GM23338 (cell line): ENCODE data around the gene NDUFB6. TPM values are rescaled to one million over a fixed set of nuclear protein-coding genes. Genes with fewer than 3 reads are reported as not detected.
"Not testable (repeated sequence)": the region's sequence is repeated elsewhere in the genome, so short reads cannot be mapped to it uniquely, and the experiment has no call there.

Source experiments
- ATAC-seq: fragments of 200-7000 bp; cut with Tn5 transposase; 3 replicates; pipeline ENCODE4 v1.9.1; 2020
- DNase-seq: peaks from one replicate; pipeline ENCODE4 v3.0.0-alpha.2; 2015; ENCODE audit warnings: low spot score
- H2AFZ ChIP-seq: fragments of 200-600 bp; sonication (generic); 2 replicates; pipeline ENCODE4 v1.8.0; 2016; ENCODE audit warnings: antibody characterized with exemption, mild to moderate bottlenecking, moderate library complexity
- H3F3A ChIP-seq: fragments of 200-600 bp; sonication (generic); replicated peaks from 2 replicates; pipeline ENCODE4 v1.8.0; 2017; ENCODE audit warnings: antibody characterized with exemption, mixed run types, low read depth
- H3K27ac ChIP-seq: fragments of 200-600 bp; sonication (generic); 2 replicates; pipeline ENCODE4 v1.6.1; 2016; ENCODE audit warnings: low read depth
- H3K27me3 ChIP-seq: fragments of 200-600 bp; sonication (generic); 2 replicates; pipeline ENCODE4 v1.8.0; 2016; ENCODE audit warnings: mild to moderate bottlenecking, mixed run types, moderate library complexity; ENCODE audit not compliant: insufficient read depth
- H3K36me3 ChIP-seq: fragments of 200-600 bp; sonication (generic); 2 replicates; pipeline ENCODE4 v1.8.0; 2016; ENCODE audit warnings: mild to moderate bottlenecking; ENCODE audit not compliant: insufficient read depth
- H3K4me1 ChIP-seq: fragments of 200-600 bp; sonication (generic); 2 replicates; pipeline ENCODE4 v1.8.0; 2016; ENCODE audit warnings: mild to moderate bottlenecking, moderate library complexity; ENCODE audit not compliant: insufficient read depth
- H3K4me2 ChIP-seq: fragments of 200-600 bp; sonication (generic); 2 replicates; pipeline ENCODE4 v1.7.1; 2017; ENCODE audit warnings: mixed run types
- H3K4me3 ChIP-seq: fragments of 200-600 bp; sonication (generic); 2 replicates; pipeline ENCODE4 v1.6.1; 2016; ENCODE audit warnings: mixed run types
- H3K79me2 ChIP-seq: fragments of 200-600 bp; sonication (generic); replicated peaks from 2 replicates; pipeline ENCODE4 v1.8.0; 2017; ENCODE audit warnings: mild to moderate bottlenecking; ENCODE audit not compliant: insufficient read depth
- H3K9me2 ChIP-seq: fragments of 200-600 bp; sonication (generic); 2 replicates; pipeline ENCODE4 v1.8.0; 2017; ENCODE audit not compliant: insufficient read depth
- H4K20me1 ChIP-seq: fragments of 200-600 bp; sonication (generic); replicated peaks from 2 replicates; pipeline ENCODE4 v1.8.0; 2017; ENCODE audit warnings: mild to moderate bottlenecking; ENCODE audit not compliant: insufficient read depth
- H3K27ac Mint-ChIP-seq: 2 replicates; pipeline ENCODE4 v1.8.0; 2020; ENCODE audit warnings: inconsistent platforms, mild to moderate bottlenecking, moderate library complexity, mixed read lengths
- H3K27me3 Mint-ChIP-seq: 3 replicates; pipeline ENCODE4 v1.8.0; 2022; ENCODE audit warnings: low read depth, mild to moderate bottlenecking, moderate library complexity, mixed read lengths, inconsistent platforms; ENCODE audit not compliant: insufficient read depth, poor library complexity
- H3K36me3 Mint-ChIP-seq: 3 replicates; pipeline ENCODE4 v1.8.0; 2021; ENCODE audit warnings: low read depth, mild to moderate bottlenecking, inconsistent platforms, moderate library complexity, mixed read lengths
- H3K4me1 Mint-ChIP-seq: 3 replicates; pipeline ENCODE4 v1.8.0; 2020; ENCODE audit warnings: mild to moderate bottlenecking, inconsistent platforms, mixed read lengths
- H3K4me3 Mint-ChIP-seq: 3 replicates; pipeline ENCODE4 v1.8.0; 2021; ENCODE audit warnings: moderate library complexity, mild to moderate bottlenecking, inconsistent platforms, mixed read lengths
- H3K9me3 Mint-ChIP-seq: 3 replicates; pipeline ENCODE4 v1.8.0; 2020; ENCODE audit warnings: moderate library complexity, mild to moderate bottlenecking, inconsistent platforms, mixed read lengths
- CREB1 ChIP-seq: fragments of 250-450 bp; sonication (Bioruptor Pico); IDR thresholded peaks from 2 replicates; pipeline ENCODE4 v1.5.0; 2020; ENCODE audit warnings: low read depth, mild to moderate bottlenecking, moderate library complexity
- EZH2 ChIP-seq: fragments of 200-600 bp; sonication (generic); IDR thresholded peaks from one replicate; pipeline ENCODE4 v1.8.0; 2017; ENCODE audit warnings: antibody characterized with exemption, mild to moderate bottlenecking, low read depth; ENCODE audit not compliant: unreplicated experiment
- EZH2phosphoT487 ChIP-seq: fragments of 200-600 bp; sonication (generic); IDR thresholded peaks from one replicate; pipeline ENCODE4 v1.8.1; 2018; ENCODE audit warnings: antibody characterized with exemption; ENCODE audit not compliant: unreplicated experiment
- JUNB ChIP-seq: IDR thresholded peaks from one replicate; pipeline ENCODE4 v1.6.1; 2016; ENCODE audit warnings: antibody characterized with exemption; ENCODE audit not compliant: unreplicated experiment
- NANOG ChIP-seq: IDR thresholded peaks from 2 replicates; pipeline ENCODE4 v1.6.1; 2016; ENCODE audit warnings: antibody characterized with exemption, borderline replicate concordance
- REST ChIP-seq: IDR thresholded peaks from one replicate; pipeline ENCODE4 v1.6.1; 2018; ENCODE audit warnings: antibody characterized with exemption; ENCODE audit not compliant: unreplicated experiment
- STAT1 ChIP-seq: IDR thresholded peaks from one replicate; pipeline ENCODE4 v1.6.1; 2016; ENCODE audit warnings: antibody characterized with exemption; ENCODE audit not compliant: unreplicated experiment
- ZNF114 ChIP-seq: fragments of 250-450 bp; sonication (Bioruptor Pico); IDR thresholded peaks from 2 replicates; pipeline ENCODE4 v1.5.0; 2020; ENCODE audit warnings: mild to moderate bottlenecking, moderate library complexity
- polyA plus RNA-seq: library from polyadenylated mRNA; unstranded; fragments of >200 nt; fragmentation: Nextera tagmentation; extraction: Ambion mirVana; gene quantifications from 2 replicates; pipeline ENCODE4 v1.2.1, GENCODE V29; 2016
- total RNA-seq: library from RNA; depleted of rRNA; stranded (reverse); fragments of >200 nt; shearing (Covaris generic); gene quantifications from 2 replicates; pipeline ENCODE4 v1.2.3, GENCODE V29; 2014
- TF ChIP-seq, protein P1 (sequence below): fragments of 250-450 bp; sonication (Bioruptor Pico); IDR thresholded peaks from 2 replicates; pipeline ENCODE4 v1.5.0; 2020; ENCODE audit warnings: mild to moderate bottlenecking, moderate library complexity

Gene NDUFB6
- total and polyA plus RNA-seq, 2 experiments from 2014 or later = 56.5 to 231 TPM

GRCh38 chr9:32524892-32525708 lies 47.9 kb downstream of the NDUFB6 start (continued):
- TF ChIP-seq, protein P1, sequence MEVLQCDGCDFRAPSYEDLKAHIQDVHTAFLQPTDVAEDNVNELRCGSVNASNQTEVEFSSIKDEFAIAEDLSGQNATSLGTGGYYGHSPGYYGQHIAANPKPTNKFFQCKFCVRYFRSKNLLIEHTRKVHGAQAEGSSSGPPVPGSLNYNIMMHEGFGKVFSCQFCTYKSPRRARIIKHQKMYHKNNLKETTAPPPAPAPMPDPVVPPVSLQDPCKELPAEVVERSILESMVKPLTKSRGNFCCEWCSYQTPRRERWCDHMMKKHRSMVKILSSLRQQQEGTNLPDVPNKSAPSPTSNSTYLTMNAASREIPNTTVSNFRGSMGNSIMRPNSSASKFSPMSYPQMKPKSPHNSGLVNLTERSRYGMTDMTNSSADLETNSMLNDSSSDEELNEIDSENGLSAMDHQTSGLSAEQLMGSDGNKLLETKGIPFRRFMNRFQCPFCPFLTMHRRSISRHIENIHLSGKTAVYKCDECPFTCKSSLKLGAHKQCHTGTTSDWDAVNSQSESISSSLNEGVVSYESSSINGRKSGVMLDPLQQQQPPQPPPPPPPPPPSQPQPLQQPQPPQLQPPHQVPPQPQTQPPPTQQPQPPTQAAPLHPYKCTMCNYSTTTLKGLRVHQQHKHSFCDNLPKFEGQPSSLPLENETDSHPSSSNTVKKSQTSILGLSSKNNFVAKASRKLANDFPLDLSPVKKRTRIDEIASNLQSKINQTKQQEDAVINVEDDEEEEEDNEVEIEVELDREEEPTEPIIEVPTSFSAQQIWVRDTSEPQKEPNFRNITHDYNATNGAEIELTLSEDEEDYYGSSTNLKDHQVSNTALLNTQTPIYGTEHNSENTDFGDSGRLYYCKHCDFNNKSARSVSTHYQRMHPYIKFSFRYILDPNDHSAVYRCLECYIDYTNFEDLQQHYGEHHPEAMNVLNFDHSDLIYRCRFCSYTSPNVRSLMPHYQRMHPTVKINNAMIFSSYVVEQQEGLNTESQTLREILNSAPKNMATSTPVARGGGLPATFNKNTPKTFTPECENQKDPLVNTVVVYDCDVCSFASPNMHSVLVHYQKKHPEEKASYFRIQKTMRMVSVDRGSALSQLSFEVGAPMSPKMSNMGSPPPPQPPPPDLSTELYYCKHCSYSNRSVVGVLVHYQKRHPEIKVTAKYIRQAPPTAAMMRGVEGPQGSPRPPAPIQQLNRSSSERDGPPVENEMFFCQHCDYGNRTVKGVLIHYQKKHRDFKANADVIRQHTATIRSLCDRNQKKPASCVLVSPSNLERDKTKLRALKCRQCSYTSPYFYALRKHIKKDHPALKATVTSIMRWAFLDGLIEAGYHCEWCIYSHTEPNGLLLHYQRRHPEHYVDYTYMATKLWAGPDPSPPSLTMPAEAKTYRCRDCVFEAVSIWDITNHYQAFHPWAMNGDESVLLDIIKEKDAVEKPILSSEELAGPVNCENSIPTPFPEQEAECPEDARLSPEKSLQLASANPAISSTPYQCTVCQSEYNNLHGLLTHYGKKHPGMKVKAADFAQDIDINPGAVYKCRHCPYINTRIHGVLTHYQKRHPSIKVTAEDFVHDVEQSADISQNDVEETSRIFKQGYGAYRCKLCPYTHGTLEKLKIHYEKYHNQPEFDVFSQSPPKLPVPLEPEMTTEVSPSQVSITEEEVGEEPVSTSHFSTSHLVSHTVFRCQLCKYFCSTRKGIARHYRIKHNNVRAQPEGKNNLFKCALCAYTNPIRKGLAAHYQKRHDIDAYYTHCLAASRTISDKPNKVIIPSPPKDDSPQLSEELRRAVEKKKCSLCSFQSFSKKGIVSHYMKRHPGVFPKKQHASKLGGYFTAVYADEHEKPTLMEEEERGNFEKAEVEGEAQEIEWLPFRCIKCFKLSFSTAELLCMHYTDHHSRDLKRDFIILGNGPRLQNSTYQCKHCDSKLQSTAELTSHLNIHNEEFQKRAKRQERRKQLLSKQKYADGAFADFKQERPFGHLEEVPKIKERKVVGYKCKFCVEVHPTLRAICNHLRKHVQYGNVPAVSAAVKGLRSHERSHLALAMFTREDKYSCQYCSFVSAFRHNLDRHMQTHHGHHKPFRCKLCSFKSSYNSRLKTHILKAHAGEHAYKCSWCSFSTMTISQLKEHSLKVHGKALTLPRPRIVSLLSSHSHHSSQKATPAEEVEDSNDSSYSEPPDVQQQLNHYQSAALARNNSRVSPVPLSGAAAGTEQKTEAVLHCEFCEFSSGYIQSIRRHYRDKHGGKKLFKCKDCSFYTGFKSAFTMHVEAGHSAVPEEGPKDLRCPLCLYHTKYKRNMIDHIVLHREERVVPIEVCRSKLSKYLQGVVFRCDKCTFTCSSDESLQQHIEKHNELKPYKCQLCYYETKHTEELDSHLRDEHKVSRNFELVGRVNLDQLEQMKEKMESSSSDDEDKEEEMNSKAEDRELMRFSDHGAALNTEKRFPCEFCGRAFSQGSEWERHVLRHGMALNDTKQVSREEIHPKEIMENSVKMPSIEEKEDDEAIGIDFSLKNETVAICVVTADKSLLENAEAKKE (CRISPR knock-in tag) = no peak

DNA sequence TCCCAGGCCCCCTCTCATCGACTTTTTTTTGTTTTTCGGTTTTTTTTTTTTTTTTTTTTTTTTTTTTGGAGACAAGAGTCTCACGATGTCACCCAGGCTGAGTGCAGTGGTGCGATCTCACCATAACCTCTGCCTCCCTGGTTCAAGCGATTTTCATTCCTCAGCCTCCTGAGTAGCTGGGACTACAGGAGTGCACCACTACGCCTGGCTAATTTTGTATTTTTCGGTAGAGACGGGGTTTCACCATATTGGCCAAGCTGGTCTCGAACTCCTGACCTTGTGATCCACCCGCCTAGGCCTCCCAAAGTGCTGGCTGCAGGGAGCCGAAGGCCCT lies 48.4 kb downstream of the NDUFB6 start:
- DNase-seq, H3K27me3 ChIP-seq, H3K36me3 ChIP-seq, H3K27ac Mint-ChIP-seq, H3K27me3 Mint-ChIP-seq, H3F3A ChIP-seq, H2AFZ ChIP-seq, H3K9me2 ChIP-seq, H4K20me1 ChIP-seq, ATAC-seq: not testable (repeated sequence)
- peak overlapping the region; percentile 88 for H3K4me2 ChIP-seq
- Mint-ChIP-seq H3K4me1 (peaks cover 18% of the 10 kb centered on the region), H3K9me3 (peaks cover 29% of the 10 kb centered on the region; the same call in 2 of the 3 replicates), H3K4me3 (peak overlapping the region; percentile 89), H3K36me3 (peaks cover 38% of the 10 kb centered on the region)
- H3K4me1 ChIP-seq = peaks cover 13% of the 10 kb centered on the region
- peak overlapping the region; percentile 88 for H3K4me3 ChIP-seq
- H3K27ac ChIP-seq = peak overlapping the region; percentile 3; the same call in 1 of the 2 replicates
- H3K79me2 ChIP-seq = peaks cover 39% of the 10 kb centered on the region

DNA sequence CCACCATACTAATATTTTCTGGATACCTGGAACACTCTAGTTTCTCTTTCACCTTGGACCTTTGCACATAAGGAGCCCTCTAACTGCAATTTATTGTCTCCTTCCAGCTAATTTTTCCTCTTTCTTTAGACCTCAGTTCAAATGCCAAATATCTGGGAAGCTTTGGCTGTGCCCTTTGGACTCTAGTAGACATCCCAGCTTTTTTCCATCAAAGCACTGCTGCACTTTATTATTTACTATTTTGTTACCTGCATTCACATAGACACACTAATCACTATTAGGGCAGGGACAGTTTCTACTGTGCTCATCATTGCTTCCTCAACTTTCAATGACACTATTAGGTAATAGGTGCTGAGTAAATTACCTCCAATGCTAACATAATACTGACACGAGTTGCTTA lies 49.0 kb downstream of the NDUFB6 start:
- Mint-ChIP-seq H3K36me3 (peaks cover 43% of the 10 kb centered on the region), H3K27me3 (peaks cover 7% of the 10 kb centered on the region), H3K27ac (no peak overlapping the region), H3K4me3 (no peak overlapping the region), H3K4me1 (peaks cover 18% of the 10 kb centered on the region), H3K9me3 (peaks cover 33% of the 10 kb centered on the region)
- peaks cover 45% of the 10 kb centered on the region for H3K79me2 ChIP-seq
- no peak overlapping the region for H3K27ac ChIP-seq
- H2AFZ ChIP-seq = no peak overlapping the region
- no peaks in the 10 kb centered on the region for H3F3A ChIP-seq
- H3K4me2 ChIP-seq = peak overlapping the region; percentile 48; the same call in 1 of the 2 replicates
- H3K4me1 ChIP-seq = peaks cover 13% of the 10 kb centered on the region
- no peaks in the 10 kb centered on the region for H3K9me2 ChIP-seq
- H3K27me3 ChIP-seq = no peaks in the 10 kb centered on the region
- no peaks in the 10 kb centered on the region for H4K20me1 ChIP-seq
- H3K4me3 ChIP-seq = no peak overlapping the region; the same call in 1 of the 2 replicates
- ATAC-seq (no peak), DNase-seq (no peak)
- peaks cover 14% of the 10 kb centered on the region for H3K36me3 ChIP-seq
- TF ChIP-seq EZH2phosphoT487 (no peak), JUNB (no peak), NANOG (no peak), REST (no peak), EZH2 (no peak), CREB1 (CRISPR knock-in tag) (no peak), STAT1 (no peak), ZNF114 (CRISPR knock-in tag) (no peak)
